ENCODE results near the gene NRF1. TPM values are rescaled to one million over a fixed set of nuclear protein-coding genes. Genes with fewer than 3 reads are reported as not detected.

NRF1 gene
- total and polyA plus RNA-seq, 2 donors, result 13.8 to 14.4 TPM

DNA sequence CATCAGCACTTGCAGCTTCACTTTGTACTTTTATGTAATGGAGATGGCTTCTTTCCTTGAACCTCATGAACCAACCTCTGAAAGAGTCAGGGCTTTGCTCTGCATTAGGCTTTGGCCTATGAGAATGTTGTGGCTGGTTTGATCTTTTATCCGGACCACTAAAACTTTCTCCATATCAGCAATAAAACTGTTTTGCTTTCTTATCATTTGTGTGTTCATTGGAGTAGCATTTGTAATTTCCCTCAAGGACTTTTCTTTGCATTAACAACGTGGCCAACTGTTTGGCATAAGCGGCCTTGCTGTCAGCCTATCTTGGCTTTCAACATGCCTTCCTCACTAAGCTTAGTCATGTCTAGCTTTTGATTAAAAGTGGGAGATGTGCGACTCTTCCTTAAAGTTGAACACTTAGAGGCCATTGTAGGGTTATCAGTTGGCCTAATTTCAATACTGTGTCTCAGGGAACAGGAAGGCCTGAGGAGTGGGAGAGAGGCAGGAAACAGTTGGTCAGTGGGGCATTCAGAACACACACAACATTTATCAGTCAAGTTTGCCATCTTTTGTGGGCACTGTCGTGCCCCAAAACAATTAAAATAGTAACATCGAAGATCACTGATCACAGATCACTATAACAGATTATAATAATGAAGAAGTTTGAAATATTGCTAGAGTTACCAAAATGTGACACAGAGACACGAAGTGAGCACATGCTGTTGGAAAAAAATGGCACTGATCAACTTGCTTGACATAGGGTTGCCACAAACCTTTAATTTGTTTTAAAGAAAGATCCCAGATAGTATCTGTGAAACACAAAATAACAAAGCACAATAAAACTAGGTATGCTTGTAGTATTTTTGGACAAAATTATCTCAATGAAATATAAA lies 64.7 kb downstream of the NRF1 start:
- 97% methylated on average over 7 of the region's 7 CpGs for WGBS
- Histone ChIP-seq H3K4me1 (ENCODE audit: control insufficient read depth in 2 of 2, insufficient read depth in 2 of 2, low read length in 2 of 2) (no peaks in the 10 kb centered on the region), H3K27ac (ENCODE audit: low read depth in 1 of 2, low read length in 1 of 2) (no peak overlapping the region), H3K9me3 (ENCODE audit: control insufficient read depth in 2 of 2, insufficient read depth in 1 of 2, low read length in 1 of 2) (no peaks in the 10 kb centered on the region), H3K36me3 (ENCODE audit: control insufficient read depth in 2 of 2, insufficient read depth in 2 of 2, low read length in 1 of 2) (peaks cover 52 to 59% of the 10 kb centered on the region in 2 donors), H3K4me3 (ENCODE audit: low read length in 2 of 2) (no peak overlapping the region), H3K27me3 (ENCODE audit: control insufficient read depth in 2 of 2, insufficient read depth in 1 of 2, low read length in 1 of 2) (no peaks in the 10 kb centered on the region)
- no peak for DNase-seq (ENCODE audit: low read depth in 6 of 9, low spot score in 9 of 9)

DNA sequence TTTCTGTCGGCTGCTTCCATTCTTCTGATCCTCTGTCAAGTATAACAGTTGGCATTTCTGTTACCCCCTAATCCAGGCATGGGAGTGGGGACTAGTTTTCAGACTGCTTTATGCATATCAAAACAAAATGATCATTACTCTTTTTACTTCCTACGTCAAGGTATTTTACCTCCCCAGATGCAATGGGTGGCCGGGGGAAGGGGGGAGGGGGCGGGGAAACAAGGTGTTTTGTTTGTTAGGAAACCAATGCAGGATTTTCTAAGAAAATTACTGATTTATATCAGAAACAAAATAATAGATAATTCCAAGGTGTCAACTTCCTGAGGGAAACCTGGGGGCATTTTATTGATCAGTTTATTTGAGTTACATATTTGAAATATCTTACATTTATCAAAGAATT lies 66.3 kb downstream of the NRF1 start:
- DNase-seq (ENCODE audit: low read depth in 6 of 9, low spot score in 9 of 9), result no peak
- Histone ChIP-seq H3K36me3 (ENCODE audit: control insufficient read depth in 2 of 2, insufficient read depth in 2 of 2, low read length in 1 of 2) (peaks cover 37 to 47% of the 10 kb centered on the region in 2 donors), H3K4me1 (ENCODE audit: control insufficient read depth in 2 of 2, insufficient read depth in 2 of 2, low read length in 2 of 2) (no peaks in the 10 kb centered on the region), H3K9me3 (ENCODE audit: control insufficient read depth in 2 of 2, insufficient read depth in 1 of 2, low read length in 1 of 2) (no peaks in the 10 kb centered on the region), H3K4me3 (ENCODE audit: low read length in 2 of 2) (no peak overlapping the region), H3K27ac (ENCODE audit: low read depth in 1 of 2, low read length in 1 of 2) (no peak overlapping the region), H3K27me3 (ENCODE audit: control insufficient read depth in 2 of 2, insufficient read depth in 1 of 2, low read length in 1 of 2) (no peaks in the 10 kb centered on the region)
- WGBS, result 97% methylated on average over 4 of the region's 4 CpGs

DNA sequence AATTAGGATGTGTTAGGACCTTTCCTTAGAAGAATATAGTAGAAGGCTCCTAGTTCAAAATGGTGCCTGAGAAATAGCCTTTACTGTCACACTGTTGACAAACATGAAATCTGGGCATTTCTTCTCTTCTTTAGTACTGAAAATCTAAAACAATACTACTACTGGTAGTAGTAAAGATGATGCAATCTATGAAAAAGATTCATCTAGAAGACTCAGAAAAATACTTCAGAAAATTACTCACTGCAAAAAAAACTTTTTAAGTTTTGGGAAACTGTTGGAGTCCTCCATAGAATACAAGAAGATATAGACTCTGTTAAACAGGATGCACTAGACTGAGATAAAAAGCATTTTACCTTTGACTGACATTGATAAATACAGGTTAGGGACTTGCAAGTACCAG lies 67.1 kb downstream of the NRF1 start:
- Histone ChIP-seq H3K9me3 (ENCODE audit: control insufficient read depth in 2 of 2, insufficient read depth in 1 of 2, low read length in 1 of 2) (no peaks in the 10 kb centered on the region), H3K36me3 (ENCODE audit: control insufficient read depth in 2 of 2, insufficient read depth in 2 of 2, low read length in 1 of 2) (peaks cover 39 to 42% of the 10 kb centered on the region in 2 donors), H3K27me3 (ENCODE audit: control insufficient read depth in 2 of 2, insufficient read depth in 1 of 2, low read length in 1 of 2) (no peaks in the 10 kb centered on the region), H3K27ac (ENCODE audit: low read depth in 1 of 2, low read length in 1 of 2) (no peak overlapping the region), H3K4me3 (ENCODE audit: low read length in 2 of 2) (no peak overlapping the region), H3K4me1 (ENCODE audit: control insufficient read depth in 2 of 2, insufficient read depth in 2 of 2, low read length in 2 of 2) (no peaks in the 10 kb centered on the region)
- no peak for DNase-seq (ENCODE audit: low read depth in 6 of 9, low spot score in 9 of 9)

DNA sequence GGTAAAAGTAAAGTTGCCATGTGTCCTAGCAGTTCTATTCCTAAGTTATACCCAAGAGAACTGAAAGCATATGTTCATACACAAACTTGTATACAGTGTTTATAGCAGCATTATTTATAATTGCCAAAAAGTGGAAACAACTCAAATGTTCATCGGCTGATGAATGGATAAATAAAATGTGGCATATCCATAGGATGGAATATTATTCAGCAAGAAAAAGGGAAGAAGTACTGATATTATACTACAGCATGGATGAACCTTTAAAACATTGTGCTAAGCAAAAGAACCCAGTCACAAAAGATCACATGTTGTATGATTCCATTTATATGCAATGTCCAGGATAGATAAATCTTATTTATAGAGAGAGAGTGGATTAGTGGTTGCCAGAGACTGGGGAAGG lies 68.9 kb downstream of the NRF1 start:
- no peaks in the 10 kb centered on the region for H3K27me3 ChIP-seq (ENCODE audit: control insufficient read depth in 2 of 2, insufficient read depth in 1 of 2, low read length in 1 of 2)
- no peak overlapping the region for H3K27ac ChIP-seq (ENCODE audit: low read depth in 1 of 2, low read length in 1 of 2)
- 99% methylated on average over 1 of the region's 1 CpG for WGBS
- H3K9me3 ChIP-seq (ENCODE audit: control insufficient read depth in 2 of 2, insufficient read depth in 1 of 2, low read length in 1 of 2), result no peaks in the 10 kb centered on the region
- no peak for DNase-seq (ENCODE audit: low read depth in 6 of 9, low spot score in 9 of 9)
- peaks cover 26 to 34% of the 10 kb centered on the region in 2 donors for H3K36me3 ChIP-seq (ENCODE audit: control insufficient read depth in 2 of 2, insufficient read depth in 2 of 2, low read length in 1 of 2)
- H3K4me3 ChIP-seq (ENCODE audit: low read length in 2 of 2), result no peak overlapping the region
- H3K4me1 ChIP-seq (ENCODE audit: control insufficient read depth in 2 of 2, insufficient read depth in 2 of 2, low read length in 2 of 2), result no peaks in the 10 kb centered on the region

DNA sequence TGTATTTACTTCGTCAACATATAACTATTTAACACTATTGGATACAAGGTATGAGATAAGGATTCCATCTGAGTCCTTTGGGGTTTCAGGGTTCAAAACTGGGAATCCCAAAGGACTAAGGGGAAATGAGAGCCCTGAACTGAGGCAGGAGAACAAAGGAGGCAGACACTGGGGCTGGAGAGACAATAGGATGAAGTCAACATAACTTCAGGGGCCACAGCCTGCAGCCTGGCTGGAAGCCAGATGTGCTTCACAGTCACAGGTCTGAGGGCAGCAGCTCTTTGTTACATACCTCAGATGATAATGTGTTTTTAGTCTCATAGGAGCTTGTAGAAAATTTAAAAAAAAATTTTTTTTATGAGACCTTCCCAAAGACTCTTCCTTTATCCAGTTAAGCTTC lies 73.3 kb downstream of the NRF1 start:
- DNase-seq (ENCODE audit: low read depth in 6 of 9, low spot score in 9 of 9), result no peak
- WGBS, result 99% methylated on average over 1 of the region's 1 CpG

DNA sequence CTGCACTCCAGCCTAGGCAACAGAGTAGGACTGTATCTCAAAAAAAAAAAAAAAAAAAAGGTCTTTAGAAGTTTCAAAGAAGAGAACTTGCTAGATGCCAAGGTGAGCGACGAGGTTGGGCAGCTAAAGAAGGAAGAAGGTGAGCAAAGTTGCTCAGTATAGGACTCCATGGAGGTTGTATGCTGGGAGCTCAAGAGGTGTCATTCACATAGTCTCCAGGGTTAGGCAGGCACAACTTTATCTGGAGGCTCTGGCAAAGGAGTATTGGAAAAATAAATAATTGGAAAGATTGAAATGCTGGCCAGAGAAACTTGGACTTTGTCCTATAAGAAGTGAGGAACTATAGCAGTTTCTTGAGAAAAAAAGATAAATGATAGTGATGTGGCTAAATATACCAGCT lies 74.5 kb downstream of the NRF1 start:
- no peaks in the 10 kb centered on the region for H3K9me3 ChIP-seq (ENCODE audit: control insufficient read depth in 2 of 2, insufficient read depth in 1 of 2, low read length in 1 of 2)
- WGBS, result 99% methylated on average over 2 of the region's 2 CpGs
- no peaks in the 10 kb centered on the region for H3K4me1 ChIP-seq (ENCODE audit: control insufficient read depth in 2 of 2, insufficient read depth in 2 of 2, low read length in 2 of 2)

More for the DNA sequence above, 73.3 kb downstream of the NRF1 start:
- Histone ChIP-seq H3K36me3 (ENCODE audit: control insufficient read depth in 2 of 2, insufficient read depth in 2 of 2, low read length in 1 of 2) (peaks cover 14 to 23% of the 10 kb centered on the region in 2 donors), H3K9me3 (ENCODE audit: control insufficient read depth in 2 of 2, insufficient read depth in 1 of 2, low read length in 1 of 2) (no peaks in the 10 kb centered on the region), H3K4me3 (ENCODE audit: low read length in 2 of 2) (no peak overlapping the region), H3K4me1 (ENCODE audit: control insufficient read depth in 2 of 2, insufficient read depth in 2 of 2, low read length in 2 of 2) (no peaks in the 10 kb centered on the region), H3K27ac (ENCODE audit: low read depth in 1 of 2, low read length in 1 of 2) (no peak overlapping the region), H3K27me3 (ENCODE audit: control insufficient read depth in 2 of 2, insufficient read depth in 1 of 2, low read length in 1 of 2) (no peaks in the 10 kb centered on the region)

DNA sequence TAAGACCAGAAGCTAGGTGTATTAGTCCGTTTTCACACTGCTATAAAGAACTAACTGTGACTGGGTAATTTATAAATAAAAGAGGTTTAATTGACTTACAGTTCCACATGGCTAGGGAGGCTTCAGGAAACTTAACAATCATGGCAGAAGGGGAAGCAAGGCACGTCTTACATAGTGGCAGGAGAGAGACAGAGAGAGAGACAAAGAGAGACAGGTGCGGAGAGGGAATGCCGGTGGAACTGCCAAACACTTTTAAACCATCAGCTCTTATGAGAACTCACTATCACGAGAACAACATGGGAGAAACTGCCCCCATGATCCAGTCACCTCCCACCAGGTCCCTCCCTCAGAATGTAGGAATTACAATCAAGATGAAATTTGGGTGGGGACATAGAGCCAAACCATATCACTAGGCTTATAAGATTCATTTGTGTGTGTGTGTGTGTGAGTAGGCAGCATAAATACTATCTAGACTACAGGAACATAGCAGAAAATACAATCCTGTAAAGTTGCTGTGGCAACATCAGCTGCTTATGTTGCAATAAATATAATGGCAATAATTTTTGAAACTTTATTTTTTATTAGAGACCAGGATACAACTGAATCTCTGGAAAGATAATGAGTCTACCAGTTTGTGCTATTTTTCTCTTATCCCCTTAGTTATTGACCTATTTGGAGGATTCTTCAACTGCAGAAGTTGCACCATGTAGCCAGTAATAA lies 77.1 kb downstream of the NRF1 start:
- Histone ChIP-seq H3K27ac (ENCODE audit: low read depth in 1 of 2, low read length in 1 of 2) (no peak overlapping the region), H3K9me3 (ENCODE audit: control insufficient read depth in 2 of 2, insufficient read depth in 1 of 2, low read length in 1 of 2) (no peaks in the 10 kb centered on the region), H3K4me1 (ENCODE audit: control insufficient read depth in 2 of 2, insufficient read depth in 2 of 2, low read length in 2 of 2) (no peaks in the 10 kb centered on the region), H3K36me3 (ENCODE audit: control insufficient read depth in 2 of 2, insufficient read depth in 2 of 2, low read length in 1 of 2) (peaks cover 36 to 49% of the 10 kb centered on the region in 2 donors), H3K27me3 (ENCODE audit: control insufficient read depth in 2 of 2, insufficient read depth in 1 of 2, low read length in 1 of 2) (no peaks in the 10 kb centered on the region), H3K4me3 (ENCODE audit: low read length in 2 of 2) (no peak overlapping the region)
- WGBS, result 97% methylated on average over 5 of the region's 5 CpGs
- DNase-seq (ENCODE audit: low read depth in 6 of 9, low spot score in 9 of 9), result no peak

More for the DNA sequence above, 74.5 kb downstream of the NRF1 start:
- no peak for DNase-seq (ENCODE audit: low read depth in 6 of 9, low spot score in 9 of 9)
- Histone ChIP-seq H3K27me3 (ENCODE audit: control insufficient read depth in 2 of 2, insufficient read depth in 1 of 2, low read length in 1 of 2) (no peaks in the 10 kb centered on the region), H3K36me3 (ENCODE audit: control insufficient read depth in 2 of 2, insufficient read depth in 2 of 2, low read length in 1 of 2) (peaks cover 19 to 30% of the 10 kb centered on the region in 2 donors), H3K27ac (ENCODE audit: low read depth in 1 of 2, low read length in 1 of 2) (no peak overlapping the region), H3K4me3 (ENCODE audit: low read length in 2 of 2) (no peak overlapping the region)

DNA sequence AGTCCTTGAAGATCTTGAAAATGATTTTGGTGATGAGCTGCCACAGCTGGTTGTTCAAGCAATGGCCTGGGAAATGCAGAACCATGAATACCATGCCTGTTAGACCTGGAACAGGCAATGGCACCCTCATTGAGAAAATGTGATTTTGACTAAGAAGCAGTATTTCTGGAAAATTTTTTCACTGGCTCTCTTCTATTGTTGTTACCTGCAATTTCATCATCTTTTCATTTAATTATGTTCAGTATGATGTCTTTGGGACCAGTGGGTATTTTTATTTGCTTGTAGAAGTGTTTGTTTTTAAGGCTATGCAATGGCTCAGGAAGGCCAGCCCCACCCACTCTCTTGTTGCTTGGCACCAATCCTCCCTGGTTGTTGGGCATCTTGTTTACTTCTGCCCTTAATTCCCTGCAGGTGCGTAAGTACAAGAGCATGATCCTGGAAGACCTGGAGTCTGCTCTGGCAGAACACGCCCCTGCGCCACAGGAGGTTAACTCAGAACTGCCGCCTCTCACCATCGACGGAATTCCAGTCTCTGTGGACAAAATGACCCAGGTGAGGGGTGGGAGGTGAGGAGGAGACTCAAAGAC lies 78.6 kb downstream of the NRF1 start:
- H3K4me3 ChIP-seq (ENCODE audit: low read length in 2 of 2), result no peak overlapping the region
- no peaks in the 10 kb centered on the region for H3K4me1 ChIP-seq (ENCODE audit: control insufficient read depth in 2 of 2, insufficient read depth in 2 of 2, low read length in 2 of 2)
- DNase-seq (ENCODE audit: low read depth in 6 of 9, low spot score in 9 of 9), result no peak
- H3K27me3 ChIP-seq (ENCODE audit: control insufficient read depth in 2 of 2, insufficient read depth in 1 of 2, low read length in 1 of 2), result no peaks in the 10 kb centered on the region
- H3K27ac ChIP-seq (ENCODE audit: low read depth in 1 of 2, low read length in 1 of 2), result no peak overlapping the region
- WGBS, result over 99% methylated on average over 6 of the region's 6 CpGs
- H3K9me3 ChIP-seq (ENCODE audit: control insufficient read depth in 2 of 2, insufficient read depth in 1 of 2, low read length in 1 of 2), result no peaks in the 10 kb centered on the region
- H3K36me3 ChIP-seq (ENCODE audit: control insufficient read depth in 2 of 2, insufficient read depth in 2 of 2, low read length in 1 of 2), result peaks cover 36 to 51% of the 10 kb centered on the region in 2 donors

DNA sequence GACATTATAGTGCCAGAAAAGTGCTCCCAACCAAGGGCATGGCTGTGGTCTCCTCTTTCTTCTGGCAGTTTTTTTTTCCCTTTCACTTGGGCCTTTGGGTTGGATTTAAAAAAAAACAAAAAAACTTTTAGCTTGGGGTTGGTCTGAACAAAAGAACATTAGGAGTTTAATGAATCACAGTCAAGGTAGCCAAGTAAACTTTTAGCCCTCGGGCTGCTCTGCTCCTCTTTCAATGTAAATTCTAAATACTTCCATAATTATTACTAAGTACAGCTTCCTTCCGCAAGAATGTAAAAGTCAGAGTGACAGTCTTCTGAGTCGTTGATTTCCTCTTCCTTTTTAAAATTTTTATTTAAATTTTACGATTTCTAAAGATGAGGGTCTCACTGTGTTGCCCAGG lies 79.2 kb downstream of the NRF1 start:
- H3K4me1 ChIP-seq (ENCODE audit: control insufficient read depth in 2 of 2, insufficient read depth in 2 of 2, low read length in 2 of 2), result no peaks in the 10 kb centered on the region
- H3K4me3 ChIP-seq (ENCODE audit: low read length in 2 of 2), result no peak overlapping the region
- DNase-seq (ENCODE audit: low read depth in 6 of 9, low spot score in 9 of 9), result no peak
- 72% methylated on average over 4 of the region's 4 CpGs for WGBS
- H3K27me3 ChIP-seq (ENCODE audit: control insufficient read depth in 2 of 2, insufficient read depth in 1 of 2, low read length in 1 of 2), result no peaks in the 10 kb centered on the region
- H3K36me3 ChIP-seq (ENCODE audit: control insufficient read depth in 2 of 2, insufficient read depth in 2 of 2, low read length in 1 of 2), result peaks cover 36 to 51% of the 10 kb centered on the region in 2 donors
- no peak overlapping the region for H3K27ac ChIP-seq (ENCODE audit: low read depth in 1 of 2, low read length in 1 of 2)
- H3K9me3 ChIP-seq (ENCODE audit: control insufficient read depth in 2 of 2, insufficient read depth in 1 of 2, low read length in 1 of 2), result no peaks in the 10 kb centered on the region

Data from thymus (tissue), 11 donors.